ENCODE results near the gene BTBD1. TPM values are rescaled to one million over a fixed set of nuclear protein-coding genes. Genes with fewer than 3 reads are reported as not detected.
A peak's percentile ranks its signal among the peaks of the same experiment; 100 is the strongest.
"Not testable (repeated sequence)": the region's sequence is repeated elsewhere in the genome, so short reads cannot be mapped to it uniquely, and the experiment has no call there.

Gene BTBD1
- total and polyA plus RNA-seq, 2 donors: 42.3 to 102 TPM

DNA sequence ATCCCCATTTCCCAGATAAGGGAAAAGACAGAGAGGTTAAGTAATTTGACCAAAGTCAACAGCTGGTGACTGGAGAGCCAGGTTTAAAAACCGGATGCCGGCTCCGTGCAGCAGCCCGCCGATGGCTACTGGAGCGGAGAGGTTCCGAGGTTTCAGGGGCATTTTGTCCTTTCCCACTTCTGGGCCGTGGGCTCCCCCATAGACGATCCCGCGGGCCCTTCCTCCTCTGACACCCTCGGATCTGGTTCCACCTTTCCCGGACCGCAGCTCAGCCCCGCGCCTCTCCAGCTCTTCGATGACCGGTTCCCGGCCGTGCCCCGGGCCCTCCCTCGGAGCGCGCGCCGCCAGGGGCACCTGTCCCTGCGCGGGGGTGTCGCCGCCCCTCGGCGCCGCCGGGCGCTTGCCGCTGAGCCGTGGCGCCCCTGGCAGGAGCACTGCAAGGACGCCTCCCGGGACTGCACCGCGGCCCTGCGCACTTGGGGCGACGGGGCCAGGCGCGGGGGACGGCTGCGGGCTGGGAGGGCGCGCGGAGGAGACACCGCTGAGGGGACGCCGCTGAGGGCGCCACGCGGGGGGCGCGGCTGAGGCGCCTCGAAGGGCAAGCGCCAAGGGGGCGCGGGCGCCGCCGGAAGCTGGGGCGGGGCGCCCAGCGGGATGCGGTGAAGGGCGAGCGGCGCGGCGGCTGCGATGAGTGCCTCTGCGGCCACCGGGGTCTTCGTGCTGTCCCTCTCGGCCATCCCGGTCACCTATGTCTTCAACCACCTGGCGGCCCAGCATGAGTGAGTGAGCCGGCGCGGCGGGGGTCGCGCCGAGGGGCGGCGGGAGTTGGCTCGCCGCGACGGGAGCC, 40.2 kb upstream of the BTBD1 start, which contains the start of gene TM6SF1:
TM6SF1 (plus strand) TSS at position 652 of the 847 bp plus-strand sequence; CDS start at position 688, 36 bp downstream.
- no peak for DNase-seq (ENCODE audit: extremely low spot score)
- Histone ChIP-seq H3K4me1 (ENCODE audit: insufficient read depth) (no peaks in the 10 kb centered on the region), H3K27ac (ENCODE audit: low read depth) (no peak within 1 kb of the TSS), H3K36me3 (ENCODE audit: insufficient read depth) (no peaks in the 10 kb centered on the region), H3K4me3 (ENCODE audit: low read depth, low read length) (peak within 1 kb of the TSS; percentile 52)
- WGBS: under 1% methylated on average over 97 of the region's 97 CpGs

DNA sequence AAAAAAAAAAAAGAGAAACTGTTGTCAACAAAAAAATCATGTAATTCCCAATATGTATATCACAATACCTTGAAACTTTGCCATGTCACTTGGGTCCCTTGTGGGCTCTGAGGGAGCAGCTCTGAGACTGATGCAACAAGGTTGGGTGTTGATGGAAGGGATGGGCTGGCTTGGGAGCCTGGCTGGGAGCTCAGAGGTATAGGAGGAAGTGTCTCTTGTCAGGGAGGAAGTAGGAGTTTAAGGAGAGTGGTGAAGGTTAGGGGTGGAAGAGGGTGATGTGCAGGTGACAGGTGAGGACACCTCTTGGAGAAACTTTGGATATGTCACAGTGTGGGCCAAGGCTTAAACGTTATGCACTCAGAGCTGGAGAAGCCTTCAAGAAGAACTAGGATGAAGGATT, 38.4 kb upstream of the BTBD1 start:
- 81% methylated on average over 1 of the region's 1 CpG for WGBS

GRCh38 chr15:83104141-83104540, 37.1 kb upstream of the BTBD1 start:
- WGBS: 89% methylated on average over 4 of the region's 4 CpGs
- Histone ChIP-seq H3K4me3 (ENCODE audit: low read depth, low read length) (no peak overlapping the region), H3K36me3 (ENCODE audit: insufficient read depth) (no peaks in the 10 kb centered on the region), H3K27ac (ENCODE audit: low read depth) (no peak overlapping the region), H3K4me1 (ENCODE audit: insufficient read depth) (no peaks in the 10 kb centered on the region)
- no peak for DNase-seq (ENCODE audit: extremely low spot score)

More for the DNA sequence above, 38.4 kb upstream of the BTBD1 start:
- H3K4me1 ChIP-seq (ENCODE audit: insufficient read depth): no peaks in the 10 kb centered on the region
- H3K36me3 ChIP-seq (ENCODE audit: insufficient read depth): no peaks in the 10 kb centered on the region
- DNase-seq (ENCODE audit: extremely low spot score): no peak
- no peak overlapping the region for H3K4me3 ChIP-seq (ENCODE audit: low read depth, low read length)
- no peak overlapping the region for H3K27ac ChIP-seq (ENCODE audit: low read depth)

DNA sequence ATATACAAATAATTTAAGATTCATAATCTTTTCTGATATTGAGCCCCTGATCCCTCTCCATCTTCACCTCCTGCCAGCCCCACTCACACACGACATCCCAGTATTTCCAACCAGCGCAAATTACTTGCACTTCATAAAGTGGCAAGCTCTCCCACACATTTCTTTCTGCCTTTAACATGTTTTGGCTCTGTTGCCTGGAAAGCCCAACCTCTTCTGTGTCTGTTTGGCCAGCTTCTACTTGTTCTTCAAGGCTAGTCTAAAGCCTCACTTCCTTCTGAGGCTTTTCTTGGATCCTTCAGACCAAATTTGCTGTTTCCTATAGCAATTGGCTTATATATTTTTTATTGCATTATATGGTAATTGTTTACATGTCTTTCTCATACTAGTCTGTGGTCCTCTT, 35.3 kb upstream of the BTBD1 start:
- no peak for DNase-seq (ENCODE audit: extremely low spot score)
- Histone ChIP-seq H3K36me3 (ENCODE audit: insufficient read depth) (no peaks in the 10 kb centered on the region), H3K27ac (ENCODE audit: low read depth) (no peak overlapping the region), H3K4me1 (ENCODE audit: insufficient read depth) (no peaks in the 10 kb centered on the region), H3K4me3 (ENCODE audit: low read depth, low read length) (no peak overlapping the region)
- WGBS: 57% methylated on average over 2 of the region's 2 CpGs

- Histone ChIP-seq H3K36me3 (ENCODE audit: insufficient read depth) (no peaks in the 10 kb centered on the region), H3K4me3 (ENCODE audit: low read depth, low read length) (no peak overlapping the region), H3K4me1 (ENCODE audit: insufficient read depth) (no peaks in the 10 kb centered on the region), H3K27ac (ENCODE audit: low read depth) (no peak overlapping the region)
- WGBS: 62% methylated on average over 2 of the region's 2 CpGs
- DNase-seq (ENCODE audit: extremely low spot score): no peak
Measured at GRCh38 chr15:83100097-83100646, 33.1 kb upstream of the BTBD1 start.

GRCh38 chr15:83099290-83099689, 32.2 kb upstream of the BTBD1 start:
- Histone ChIP-seq H3K27ac (ENCODE audit: low read depth) (no peak overlapping the region), H3K4me1 (ENCODE audit: insufficient read depth) (no peaks in the 10 kb centered on the region), H3K4me3 (ENCODE audit: low read depth, low read length) (no peak overlapping the region), H3K36me3 (ENCODE audit: insufficient read depth) (no peaks in the 10 kb centered on the region)
- 60% methylated on average over 2 of the region's 2 CpGs for WGBS
- no peak for DNase-seq (ENCODE audit: extremely low spot score)

- DNase-seq (ENCODE audit: extremely low spot score): no peak
- Histone ChIP-seq H3K36me3 (ENCODE audit: insufficient read depth) (no peaks in the 10 kb centered on the region), H3K27ac (ENCODE audit: low read depth) (no peak overlapping the region), H3K4me1 (ENCODE audit: insufficient read depth) (no peaks in the 10 kb centered on the region), H3K4me3 (ENCODE audit: low read depth, low read length) (no peak overlapping the region)
Measured at GRCh38 chr15:83098079-83098478, 31.0 kb upstream of the BTBD1 start.

DNA sequence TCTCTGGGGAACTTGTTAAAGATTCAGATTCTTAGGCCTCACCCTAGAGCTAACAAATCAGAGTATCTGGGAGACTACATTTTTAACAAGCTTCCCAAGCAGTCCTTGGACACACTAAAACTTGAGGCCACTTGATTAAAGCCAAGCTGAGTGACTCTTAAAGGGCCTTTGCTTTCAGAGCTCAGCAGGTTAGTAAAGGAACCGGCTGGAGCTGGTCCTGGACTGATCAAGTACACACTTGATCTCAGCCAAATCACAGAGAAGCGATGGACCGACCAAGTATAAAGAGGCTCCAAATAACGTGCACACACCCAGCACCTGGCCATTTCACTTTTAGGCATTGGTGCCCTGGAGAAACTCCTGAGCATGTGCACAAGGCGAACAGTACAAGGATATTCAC, 27.5 kb upstream of the BTBD1 start:
- no peak for DNase-seq (ENCODE audit: extremely low spot score)
- 81% methylated on average over 5 of the region's 5 CpGs for WGBS
- Histone ChIP-seq H3K27ac (ENCODE audit: low read depth) (no peak overlapping the region), H3K4me1 (ENCODE audit: insufficient read depth) (no peaks in the 10 kb centered on the region), H3K4me3 (ENCODE audit: low read depth, low read length) (no peak overlapping the region), H3K36me3 (ENCODE audit: insufficient read depth) (no peaks in the 10 kb centered on the region)

- Histone ChIP-seq H3K36me3 (ENCODE audit: insufficient read depth) (no peaks in the 10 kb centered on the region), H3K4me1 (ENCODE audit: insufficient read depth) (no peaks in the 10 kb centered on the region), H3K27ac (ENCODE audit: low read depth) (no peak overlapping the region), H3K4me3 (ENCODE audit: low read depth, low read length) (no peak overlapping the region)
- no peak for DNase-seq (ENCODE audit: extremely low spot score)
- WGBS: 53% methylated on average over 4 of the region's 4 CpGs
Measured at GRCh38 chr15:83092309-83092976, 25.4 kb upstream of the BTBD1 start.

DNA sequence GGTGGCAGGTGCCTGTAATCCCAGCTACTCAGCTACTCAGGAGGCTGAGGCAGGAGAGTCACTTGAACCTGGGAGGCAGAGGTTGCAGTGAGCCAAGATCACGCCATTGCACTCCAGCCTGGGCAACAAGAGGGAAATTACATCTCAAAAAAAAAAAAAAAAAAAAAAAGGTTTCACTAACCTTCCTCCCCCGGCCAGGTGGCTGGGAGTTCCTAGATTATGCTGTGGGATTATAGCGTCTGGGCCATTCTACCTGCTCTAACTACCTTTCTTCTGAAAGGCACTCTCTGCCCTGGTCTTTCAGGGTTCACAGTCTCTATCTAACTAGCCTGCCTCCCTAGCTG, 24.9 kb upstream of the BTBD1 start:
- H3K27ac ChIP-seq (ENCODE audit: low read depth); H3K36me3 ChIP-seq (ENCODE audit: insufficient read depth); H3K4me1 ChIP-seq (ENCODE audit: insufficient read depth); DNase-seq (ENCODE audit: extremely low spot score); H3K4me3 ChIP-seq (ENCODE audit: low read depth, low read length): not testable (repeated sequence)
- 93% methylated on average over 3 of the region's 3 CpGs for WGBS

DNA sequence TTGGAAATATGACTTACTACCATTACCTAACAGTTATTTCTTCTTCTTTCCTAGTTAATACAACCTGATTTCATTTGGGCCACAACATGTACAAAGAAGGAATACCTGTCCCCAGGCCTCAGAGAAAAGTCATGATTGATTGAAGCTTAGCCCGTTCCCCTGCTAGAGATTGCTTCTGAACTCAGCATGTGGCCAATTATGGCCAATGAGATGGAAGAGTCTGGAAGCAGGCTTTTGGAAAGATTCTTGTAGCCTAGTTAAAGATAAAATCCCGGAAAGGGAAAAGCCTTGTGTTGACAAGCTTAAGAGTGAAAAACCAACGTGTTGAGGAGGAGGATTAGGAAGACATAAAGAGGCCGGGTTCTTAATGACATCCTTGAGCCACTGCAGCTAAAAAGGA, 23.4 kb upstream of the BTBD1 start:
- Histone ChIP-seq H3K27ac (ENCODE audit: low read depth) (no peak overlapping the region), H3K4me3 (ENCODE audit: low read depth, low read length) (no peak overlapping the region), H3K4me1 (ENCODE audit: insufficient read depth) (no peaks in the 10 kb centered on the region), H3K36me3 (ENCODE audit: insufficient read depth) (no peaks in the 10 kb centered on the region)
- WGBS: 25% methylated on average over 4 of the region's 4 CpGs
- no peak for DNase-seq (ENCODE audit: extremely low spot score)

DNA sequence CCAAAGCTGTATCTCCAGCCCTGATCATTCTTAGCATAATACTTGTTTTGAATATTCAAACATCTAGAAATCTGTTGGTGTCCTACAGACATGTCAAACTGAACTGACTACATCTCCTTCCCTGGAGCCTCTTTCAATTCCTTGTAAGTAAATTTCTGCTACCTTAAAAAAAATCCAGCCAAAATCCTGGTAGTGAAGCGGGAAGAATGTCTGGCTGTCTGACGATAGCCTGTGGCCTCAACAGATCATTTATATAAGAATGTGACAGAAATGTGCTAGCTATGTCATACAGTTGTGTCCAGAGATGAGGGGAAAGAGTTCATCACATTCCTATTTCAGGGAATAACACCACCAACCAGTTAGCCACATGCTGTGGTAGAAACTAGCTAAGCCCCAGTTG, 21.8 kb upstream of the BTBD1 start:
- Histone ChIP-seq H3K27ac (ENCODE audit: low read depth) (no peak overlapping the region), H3K4me3 (ENCODE audit: low read depth, low read length) (no peak overlapping the region), H3K4me1 (ENCODE audit: insufficient read depth) (no peaks in the 10 kb centered on the region), H3K36me3 (ENCODE audit: insufficient read depth) (no peaks in the 10 kb centered on the region)
- 77% methylated on average over 2 of the region's 2 CpGs for WGBS
- DNase-seq (ENCODE audit: extremely low spot score): no peak

DNA sequence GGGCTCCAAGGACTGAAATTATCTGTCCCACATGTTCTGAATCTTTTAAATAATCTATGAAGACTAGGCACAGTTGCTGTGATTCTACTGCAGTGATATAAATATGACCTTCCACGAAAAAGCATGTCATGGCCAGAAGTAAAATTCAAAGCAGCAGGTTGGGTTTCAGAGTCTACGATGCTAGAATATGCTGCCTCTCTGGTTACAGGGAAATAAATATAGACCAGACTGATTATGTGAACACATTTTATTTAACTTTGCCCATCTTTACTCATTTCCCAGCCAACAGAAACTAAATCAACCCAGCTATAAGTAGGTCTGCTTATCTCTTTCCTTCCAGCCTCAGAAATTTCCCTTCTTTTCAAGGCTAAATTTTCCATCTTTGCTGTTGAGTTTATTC, 20.5 kb upstream of the BTBD1 start:
- 69% methylated on average over 2 of the region's 2 CpGs for WGBS
- Histone ChIP-seq H3K36me3 (ENCODE audit: insufficient read depth) (no peaks in the 10 kb centered on the region), H3K27ac (ENCODE audit: low read depth) (no peak overlapping the region), H3K4me1 (ENCODE audit: insufficient read depth) (no peaks in the 10 kb centered on the region), H3K4me3 (ENCODE audit: low read depth, low read length) (no peak overlapping the region)
- DNase-seq (ENCODE audit: extremely low spot score): no peak
